ENCODE results near the gene SLC28A2.
"Not testable (repeated sequence)": the region's sequence is repeated elsewhere in the genome, so short reads cannot be mapped to it uniquely, and the experiment has no call there.

The SLC28A2 gene

GRCh38 chr15:45262906-45263461, 10.9 kb downstream of the SLC28A2 start:
- no peak for DNase-seq (ENCODE audit: low spot score)

- DNase-seq (ENCODE audit: low spot score), result no peak
Observed at GRCh38 chr15:45263854-45264253, 11.8 kb downstream of the SLC28A2 start.

DNA sequence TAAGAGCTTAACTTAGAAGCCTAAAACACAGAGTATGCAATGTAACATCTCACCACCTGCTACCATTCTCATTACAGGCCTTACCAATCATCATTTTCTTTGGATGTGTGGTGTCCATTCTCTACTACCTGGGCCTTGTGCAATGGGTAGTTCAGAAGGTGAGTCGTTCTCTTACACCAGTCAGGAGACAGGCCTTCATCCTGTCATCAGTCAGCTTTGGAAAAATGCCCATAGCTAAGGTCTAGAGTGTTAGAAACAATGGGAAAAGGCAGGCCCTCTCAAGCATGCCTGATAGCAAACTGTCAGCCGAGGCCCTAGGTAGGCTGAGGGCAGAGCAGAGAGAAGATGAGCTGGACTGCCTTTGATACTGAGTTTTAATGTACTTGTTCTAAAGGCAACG, 13.5 kb downstream of the SLC28A2 start:
- no peak for DNase-seq (ENCODE audit: low spot score)

DNA sequence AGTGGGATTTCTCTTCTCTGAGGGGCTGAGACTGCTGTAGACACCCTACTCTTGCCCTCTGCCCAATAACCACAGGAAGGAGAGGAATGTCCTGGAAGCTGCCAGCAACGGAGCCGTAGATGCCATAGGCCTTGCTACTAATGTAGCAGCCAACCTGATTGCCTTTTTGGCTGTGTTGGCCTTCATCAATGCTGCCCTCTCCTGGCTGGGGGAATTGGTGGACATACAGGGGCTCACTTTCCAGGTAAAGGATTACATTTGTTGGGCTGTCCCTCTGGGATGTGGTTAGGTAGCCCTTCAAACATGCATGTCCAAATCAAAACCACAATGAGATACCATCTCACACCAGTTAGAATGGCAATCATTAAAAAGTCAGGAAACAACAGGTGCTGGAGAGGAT, 16.1 kb downstream of the SLC28A2 start:
- no peak for DNase-seq (ENCODE audit: low spot score)

GRCh38 chr15:45274636-45275380, 22.8 kb downstream of the SLC28A2 start:
- no peak for DNase-seq (ENCODE audit: low spot score)

DNA sequence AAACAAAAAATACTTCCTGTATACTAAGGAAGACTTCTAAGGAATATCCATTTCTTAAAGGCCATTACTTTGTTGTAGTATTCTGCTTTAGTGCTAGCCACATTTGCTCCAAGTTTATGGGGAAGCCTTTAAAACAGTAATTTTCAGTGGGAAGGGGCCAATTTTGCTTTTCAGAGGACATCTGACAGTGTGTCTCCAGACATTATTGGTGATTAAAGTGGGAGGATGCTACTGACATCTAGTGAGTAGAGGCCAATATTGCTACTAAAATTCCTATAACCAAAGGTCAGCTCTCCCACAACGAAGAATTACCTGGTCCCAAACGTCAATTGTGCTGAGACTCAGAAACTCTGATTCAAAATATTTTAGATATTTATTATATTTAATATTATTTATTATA, 24.8 kb downstream of the SLC28A2 start:
- DNase-seq (ENCODE audit: low spot score), result peak; percentile 74

GRCh38 chr15:45279024-45279698, 27.1 kb downstream of the SLC28A2 start:
- DNase-seq (ENCODE audit: low spot score), result peak; percentile 97

- no peak for DNase-seq (ENCODE audit: low spot score)
Observed at GRCh38 chr15:45285413-45285812, 33.4 kb downstream of the SLC28A2 start.

DNA sequence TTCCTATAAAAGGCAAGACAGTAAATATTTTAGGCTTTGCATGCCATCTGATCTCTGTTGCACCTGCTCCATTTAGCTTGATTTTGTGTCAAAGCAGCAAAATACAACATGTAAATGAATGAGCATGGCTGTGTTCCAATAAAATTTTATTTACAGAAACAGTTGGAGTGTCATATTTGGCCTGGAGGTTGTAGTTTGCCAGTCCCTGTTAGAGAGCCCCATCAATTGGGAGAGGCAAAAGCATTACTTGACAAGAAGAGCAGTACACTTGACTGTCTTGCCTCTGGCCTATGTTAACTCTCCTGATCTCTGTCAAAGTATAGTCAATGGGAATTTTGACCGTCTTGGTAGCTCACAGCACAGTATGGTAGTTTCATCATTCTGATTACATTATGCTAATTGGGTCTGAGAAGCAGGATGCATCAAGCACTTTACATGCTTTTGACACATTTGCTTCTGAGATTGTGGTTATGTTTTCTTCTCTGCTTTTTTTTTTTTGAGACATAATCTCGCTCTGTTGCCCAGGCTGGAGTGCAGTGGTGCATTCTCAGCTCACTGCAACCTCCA, 35.4 kb downstream of the SLC28A2 start:
- DNase-seq (ENCODE audit: low spot score), result no peak

DNA sequence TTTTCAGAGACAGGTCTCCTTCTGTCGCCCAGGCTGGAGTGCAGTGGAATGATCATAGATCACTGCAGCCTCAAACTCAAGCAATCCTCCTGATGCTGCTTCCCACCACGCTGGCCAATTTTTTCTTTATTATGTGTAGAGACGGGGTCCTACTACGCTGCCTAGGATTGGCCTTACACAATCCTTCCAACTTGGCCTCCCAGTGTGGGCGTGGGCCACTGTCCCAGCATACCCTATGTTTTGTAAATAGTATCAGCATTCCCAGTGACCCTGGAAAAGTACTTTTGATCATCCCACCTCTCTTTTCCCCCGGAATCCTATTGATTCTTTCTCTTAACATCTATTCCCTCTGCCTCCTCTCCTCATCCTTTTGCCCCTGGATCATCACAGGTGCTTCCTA, 36.9 kb downstream of the SLC28A2 start:
- no peak for DNase-seq (ENCODE audit: low spot score)

- DNase-seq (ENCODE audit: low spot score), result no peak
Observed at GRCh38 chr15:45291822-45292582, 40.0 kb downstream of the SLC28A2 start.

GRCh38 chr15:45293326-45293725, 41.3 kb downstream of the SLC28A2 start:
- DNase-seq (ENCODE audit: low spot score), result not testable (repeated sequence)

DNA sequence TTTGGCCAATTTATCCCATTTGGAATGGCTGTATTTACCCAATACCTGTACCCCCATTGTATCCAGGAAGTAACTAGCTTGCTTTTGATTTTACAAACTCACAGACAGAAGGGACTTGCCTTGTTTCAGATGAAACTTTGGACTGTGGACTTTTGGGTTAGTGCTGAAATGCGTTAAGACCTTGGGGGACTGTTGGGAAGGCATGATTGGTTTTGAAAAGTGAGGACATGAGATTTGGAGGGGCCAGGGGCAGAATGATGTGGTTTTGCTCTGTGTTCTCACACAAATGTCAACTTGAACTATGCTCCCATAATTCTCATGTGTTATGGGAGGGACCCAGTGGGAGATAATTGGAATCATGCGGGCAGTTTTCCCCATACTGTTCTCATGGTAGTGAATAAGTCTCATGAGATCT, 46.9 kb downstream of the SLC28A2 start:
- DNase-seq (ENCODE audit: low spot score), result not testable (repeated sequence)

DNA sequence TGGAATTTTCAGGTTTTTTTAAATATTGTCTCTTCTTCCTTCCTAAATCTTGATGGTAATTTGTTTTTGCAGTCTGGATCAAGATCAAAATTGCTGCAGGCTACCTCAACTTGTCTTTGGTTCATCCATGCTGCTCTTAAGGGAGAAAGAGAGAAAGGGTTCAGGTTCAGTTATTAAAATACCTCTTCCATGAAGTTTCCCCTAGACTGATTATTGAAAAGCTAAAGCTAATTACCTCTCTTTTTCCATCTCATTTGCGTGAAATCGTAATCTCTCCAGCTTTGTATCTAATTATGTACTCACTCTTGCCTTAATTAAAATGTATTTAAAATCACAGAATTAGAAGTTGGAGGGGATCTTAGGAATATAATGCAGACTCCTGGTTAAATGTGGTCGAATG, 52.7 kb downstream of the SLC28A2 start:
- DNase-seq (ENCODE audit: low spot score), result no peak

- no peak for DNase-seq (ENCODE audit: low spot score)
Observed at GRCh38 chr15:45306105-45306504, 54.1 kb downstream of the SLC28A2 start.

GRCh38 chr15:45307230-45307924, 55.3 kb downstream of the SLC28A2 start:
- DNase-seq (ENCODE audit: low spot score), result peak; percentile 68

DNA sequence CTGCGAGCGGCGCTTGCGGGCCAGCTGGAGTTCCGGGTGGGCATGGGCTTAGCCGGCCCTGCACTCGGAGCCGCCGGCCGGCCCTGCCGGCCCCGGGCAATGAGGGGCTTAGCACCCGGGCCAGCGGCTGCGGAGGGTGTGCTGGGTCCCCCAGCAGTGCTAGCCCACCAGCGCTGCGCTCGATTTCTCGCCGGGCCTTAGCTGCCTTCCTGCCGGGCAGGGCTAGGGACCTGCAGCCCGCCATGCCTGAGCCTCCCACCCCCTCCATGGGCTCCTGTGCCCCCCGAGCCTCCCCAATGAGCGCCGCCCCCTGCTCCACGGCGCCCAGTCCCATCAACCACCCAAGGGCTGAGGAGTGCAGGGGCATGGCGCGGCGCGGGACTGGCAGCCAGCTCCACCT, 62.1 kb downstream of the SLC28A2 start:
- not testable (repeated sequence) for DNase-seq (ENCODE audit: low spot score)

GRCh38 chr15:45314960-45315359, 62.9 kb downstream of the SLC28A2 start:
- no peak for DNase-seq (ENCODE audit: low spot score)

DNA sequence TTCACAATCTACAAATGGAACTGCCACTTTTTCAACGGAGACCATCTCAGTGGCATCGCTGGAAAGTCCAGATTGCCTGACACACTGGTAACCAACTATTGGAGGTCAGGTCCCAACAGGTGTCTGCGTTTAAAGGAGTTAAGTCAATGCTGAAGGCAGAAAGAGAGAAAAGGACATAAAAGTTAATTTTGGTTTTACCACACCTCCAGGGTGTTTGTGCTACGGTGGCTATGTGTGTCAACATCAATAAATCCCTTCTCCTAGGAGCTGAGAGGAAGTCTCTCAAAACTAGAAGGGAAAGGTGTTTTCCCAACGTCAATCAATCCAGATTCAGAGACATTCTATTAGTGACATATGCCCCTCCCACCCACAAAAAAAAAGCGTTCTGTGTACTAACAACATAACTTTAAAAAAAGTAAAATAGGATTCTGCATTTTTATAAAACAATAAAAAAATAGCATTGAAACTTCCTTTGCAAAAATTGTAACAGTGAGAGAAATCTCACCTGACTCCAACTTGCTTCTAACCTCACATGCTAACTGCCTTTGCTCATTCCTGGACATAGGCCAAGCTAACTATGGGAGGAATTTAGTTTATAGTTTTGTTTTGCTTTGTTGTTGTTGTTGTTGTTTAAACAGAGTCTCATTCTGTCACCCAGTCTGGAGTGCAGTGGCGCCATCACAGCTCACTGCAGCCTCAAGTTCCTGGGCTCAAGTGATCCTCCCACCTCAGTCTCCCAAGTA, 67.6 kb downstream of the SLC28A2 start:
- no peak for DNase-seq (ENCODE audit: low spot score)

- peak; percentile 27 for DNase-seq (ENCODE audit: low spot score)
Observed at GRCh38 chr15:45320581-45321205, 68.7 kb downstream of the SLC28A2 start.

Data from RKO (cell line).